OCI-LY1 (cell line): ENCODE data around the gene PTPRG.

ENCODE experiments used
- H2AFZ ChIP-seq: fragments of 200-600 bp; sonication (generic), shearing (Covaris generic); 2 replicates; pipeline ENCODE4 v1.6.0; 2014; ENCODE audit warnings: antibody characterized with exemption, mild to moderate bottlenecking, low read length
- H3F3A ChIP-seq: fragments of 200-600 bp; sonication (generic), shearing (Covaris generic); 2 replicates; pipeline ENCODE4 v1.6.0; 2014; ENCODE audit warnings: mild to moderate bottlenecking, antibody characterized with exemption, low read length, moderate library complexity; ENCODE audit not compliant: insufficient read depth
- H3K27ac ChIP-seq: fragments of 200-600 bp; sonication (generic); 2 replicates; pipeline ENCODE4 v1.5.1; 2014; ENCODE audit warnings: low read length, mixed run types, mild to moderate bottlenecking, low read depth; ENCODE audit not compliant: poor library complexity, severe bottlenecking
- H3K27me3 ChIP-seq: fragments of 200-600 bp; sonication (generic); 2 replicates; pipeline ENCODE4 v1.6.0; 2014; ENCODE audit warnings: antibody characterized with exemption, mild to moderate bottlenecking, low read length, moderate library complexity; ENCODE audit not compliant: insufficient read depth
- H3K36me3 ChIP-seq: fragments of 200-600 bp; sonication (generic); 2 replicates; pipeline ENCODE4 v1.6.1; 2014; ENCODE audit warnings: mild to moderate bottlenecking, antibody characterized with exemption, low read length, moderate library complexity, mixed read lengths; ENCODE audit not compliant: insufficient read depth
- H3K4me1 ChIP-seq: fragments of 200-600 bp; sonication (generic); 2 replicates; pipeline ENCODE4 v1.5.1; 2014; ENCODE audit warnings: mild to moderate bottlenecking, low read length, moderate library complexity; ENCODE audit not compliant: insufficient read depth, severe bottlenecking
- H3K4me2 ChIP-seq: fragments of 200-600 bp; sonication (generic), shearing (Covaris generic); 2 replicates; pipeline ENCODE4 v1.6.1; 2014; ENCODE audit warnings: low read length
- H3K4me3 ChIP-seq: fragments of 200-600 bp; sonication (generic); 2 replicates; pipeline ENCODE4 v1.5.1; 2014; ENCODE audit warnings: low read length, low read depth, mild to moderate bottlenecking, mixed read lengths; ENCODE audit not compliant: poor library complexity, severe bottlenecking
- H3K79me2 ChIP-seq: fragments of 200-600 bp; shearing (Covaris generic); 2 replicates; pipeline ENCODE4 v1.6.1; 2016; ENCODE audit warnings: mixed run types, low read length, mixed read lengths; ENCODE audit not compliant: insufficient read depth
- H3K9ac ChIP-seq: fragments of 200-600 bp; sonication (generic), shearing (Covaris generic); 2 replicates; pipeline ENCODE4 v1.6.1; 2014; ENCODE audit warnings: mild to moderate bottlenecking, low read length, mixed read lengths
- H3K9me2 ChIP-seq: fragments of 200-600 bp; sonication (generic), shearing (Covaris generic); 2 replicates; pipeline ENCODE4 v1.6.1; 2014; ENCODE audit warnings: low read depth, mild to moderate bottlenecking, low read length, mixed read lengths
- H3K9me3 ChIP-seq: fragments of 200-600 bp; shearing (Covaris generic); 2 replicates; pipeline ENCODE4 v1.6.1; 2014; ENCODE audit warnings: low read length, mixed read lengths
- H4K20me1 ChIP-seq: fragments of 200-600 bp; sonication (generic), shearing (Covaris generic); 2 replicates; pipeline ENCODE4 v1.6.0; 2016; ENCODE audit warnings: mild to moderate bottlenecking, low read length; ENCODE audit not compliant: insufficient read depth
- EZH2 ChIP-seq: fragments of 200-600 bp; sonication (generic), shearing (Covaris generic); IDR thresholded peaks from 2 replicates; pipeline ENCODE4 v1.8.0; 2017; ENCODE audit warnings: borderline replicate concordance, mixed run types, mild to moderate bottlenecking, antibody characterized with exemption, low read length, moderate library complexity, mixed read lengths
- TF ChIP-seq, protein P1 (sequence below): fragments of 200-600 bp; sonication (generic), shearing (Covaris generic); IDR thresholded peaks from 2 replicates; pipeline ENCODE4 v1.5.1; 2017; ENCODE audit warnings: mild to moderate bottlenecking, antibody characterized with exemption, low read length, moderate library complexity, mixed read lengths

The PTPRG gene

DNA sequence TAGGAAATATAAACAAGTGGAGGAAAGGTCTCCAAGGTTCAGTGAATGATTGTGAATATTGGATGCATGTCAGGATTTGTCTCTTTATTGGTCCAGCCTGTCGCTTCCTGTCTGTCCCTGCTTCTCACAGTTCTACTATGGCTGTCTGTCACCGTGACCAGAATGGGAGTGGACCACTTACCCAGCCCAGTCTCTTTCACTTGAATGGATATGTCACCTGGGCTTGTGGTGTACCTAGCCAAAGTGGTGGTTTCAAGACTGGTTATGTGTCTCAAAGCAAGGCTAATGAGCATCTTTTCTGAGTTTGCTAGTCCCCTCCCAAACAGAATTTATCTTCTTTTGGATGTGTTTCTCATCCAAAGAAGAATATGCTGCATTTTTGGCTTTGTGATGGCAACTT lies 231.7 kb downstream of the PTPRG start:
- Histone ChIP-seq H3F3A (no peaks in the 10 kb centered on the region), H3K27ac (no peak overlapping the region), H3K79me2 (no peaks in the 10 kb centered on the region), H4K20me1 (no peaks in the 10 kb centered on the region), H3K4me3 (no peak overlapping the region), H2AFZ (no peak overlapping the region), H3K4me1 (no peaks in the 10 kb centered on the region), H3K9ac (no peak overlapping the region), H3K4me2 (no peak overlapping the region), H3K27me3 (0 out of 2 replicates have a peak, but pooled peaks cover 3% of the 10 kb centered on the region), H3K9me3 (no peaks in the 10 kb centered on the region), H3K36me3 (no peaks in the 10 kb centered on the region), H3K9me2 (no peaks in the 10 kb centered on the region)
- TF ChIP-seq EZH2, result no peak
- TF ChIP-seq, protein P1, sequence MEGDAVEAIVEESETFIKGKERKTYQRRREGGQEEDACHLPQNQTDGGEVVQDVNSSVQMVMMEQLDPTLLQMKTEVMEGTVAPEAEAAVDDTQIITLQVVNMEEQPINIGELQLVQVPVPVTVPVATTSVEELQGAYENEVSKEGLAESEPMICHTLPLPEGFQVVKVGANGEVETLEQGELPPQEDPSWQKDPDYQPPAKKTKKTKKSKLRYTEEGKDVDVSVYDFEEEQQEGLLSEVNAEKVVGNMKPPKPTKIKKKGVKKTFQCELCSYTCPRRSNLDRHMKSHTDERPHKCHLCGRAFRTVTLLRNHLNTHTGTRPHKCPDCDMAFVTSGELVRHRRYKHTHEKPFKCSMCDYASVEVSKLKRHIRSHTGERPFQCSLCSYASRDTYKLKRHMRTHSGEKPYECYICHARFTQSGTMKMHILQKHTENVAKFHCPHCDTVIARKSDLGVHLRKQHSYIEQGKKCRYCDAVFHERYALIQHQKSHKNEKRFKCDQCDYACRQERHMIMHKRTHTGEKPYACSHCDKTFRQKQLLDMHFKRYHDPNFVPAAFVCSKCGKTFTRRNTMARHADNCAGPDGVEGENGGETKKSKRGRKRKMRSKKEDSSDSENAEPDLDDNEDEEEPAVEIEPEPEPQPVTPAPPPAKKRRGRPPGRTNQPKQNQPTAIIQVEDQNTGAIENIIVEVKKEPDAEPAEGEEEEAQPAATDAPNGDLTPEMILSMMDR, result no peak

DNA sequence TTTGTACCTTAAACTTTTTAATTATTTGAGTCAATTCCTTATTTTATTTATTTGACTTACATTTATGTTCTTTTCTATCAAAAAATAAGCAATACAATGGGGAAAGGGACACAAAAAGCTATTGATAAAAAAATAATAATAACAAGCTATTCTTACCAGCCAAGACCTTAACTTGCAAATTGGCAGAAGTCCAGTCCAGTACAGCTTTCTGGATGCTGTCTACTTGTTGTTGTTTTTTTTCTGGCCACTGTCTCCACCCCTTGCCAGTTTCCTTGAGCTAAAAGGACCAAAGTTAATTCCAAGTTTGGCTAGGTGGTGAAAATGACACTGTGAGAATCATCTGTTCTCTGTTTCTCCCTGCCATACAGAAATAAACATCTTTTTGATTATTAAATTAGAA lies 232.2 kb downstream of the PTPRG start:
- TF ChIP-seq, protein P1, result no peak
- TF ChIP-seq EZH2, result no peak
- Histone ChIP-seq H3K4me3 (no peak overlapping the region), H3K79me2 (no peaks in the 10 kb centered on the region)

DNA sequence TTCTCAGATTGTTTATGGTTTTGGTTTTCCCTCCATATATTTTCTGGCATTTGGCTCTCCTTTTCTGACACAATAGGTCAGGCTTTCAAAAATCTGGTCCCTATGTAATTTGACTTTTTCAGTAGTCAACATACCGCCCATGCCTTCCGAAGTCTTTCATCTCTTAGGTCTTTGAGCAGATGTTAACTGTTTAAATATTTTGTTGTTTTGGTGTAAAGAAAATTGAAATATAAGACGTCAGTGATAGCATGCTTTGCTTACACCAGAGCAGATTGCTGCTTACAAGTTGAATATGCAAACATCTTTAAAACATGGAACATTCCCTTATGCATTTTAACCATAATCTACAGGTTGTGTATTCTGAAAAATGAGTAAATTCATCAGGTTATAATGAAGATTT lies 233.0 kb downstream of the PTPRG start:
- Histone ChIP-seq H3K9ac (no peak overlapping the region), H2AFZ (no peak overlapping the region), H3K9me2 (no peaks in the 10 kb centered on the region), H3K79me2 (no peaks in the 10 kb centered on the region), H3K27ac (no peak overlapping the region), H3K27me3 (no peaks in the 10 kb centered on the region), H4K20me1 (no peaks in the 10 kb centered on the region), H3F3A (no peaks in the 10 kb centered on the region), H3K36me3 (no peaks in the 10 kb centered on the region), H3K9me3 (no peaks in the 10 kb centered on the region), H3K4me3 (no peak overlapping the region), H3K4me2 (no peak overlapping the region), H3K4me1 (no peaks in the 10 kb centered on the region)
- TF ChIP-seq EZH2, result no peak
- TF ChIP-seq, protein P1, result no peak

More for the DNA sequence above, 232.2 kb downstream of the PTPRG start:
- H3K9me2 ChIP-seq, result no peaks in the 10 kb centered on the region
- H3F3A ChIP-seq, result no peaks in the 10 kb centered on the region
- no peaks in the 10 kb centered on the region for H3K9me3 ChIP-seq
- H3K4me2 ChIP-seq, result no peak overlapping the region
- H2AFZ ChIP-seq, result no peak overlapping the region
- no peak overlapping the region for H3K9ac ChIP-seq
- H3K36me3 ChIP-seq, result no peaks in the 10 kb centered on the region
- no peak overlapping the region for H3K27ac ChIP-seq
- no peaks in the 10 kb centered on the region for H4K20me1 ChIP-seq
- no peaks in the 10 kb centered on the region for H3K27me3 ChIP-seq
- no peaks in the 10 kb centered on the region for H3K4me1 ChIP-seq
